HG02610 (cell line): Measurements from ENCODE around the gene MAP3K15.

ENCODE experiments used
- ATAC-seq: cut with Tn5 transposase; IDR thresholded peaks from one replicate; pipeline ENCODE4 v1.9.1; 2021; ENCODE audit warnings: mild to moderate bottlenecking, moderate library complexity; ENCODE audit not compliant: unreplicated experiment

MAP3K15 gene

DNA sequence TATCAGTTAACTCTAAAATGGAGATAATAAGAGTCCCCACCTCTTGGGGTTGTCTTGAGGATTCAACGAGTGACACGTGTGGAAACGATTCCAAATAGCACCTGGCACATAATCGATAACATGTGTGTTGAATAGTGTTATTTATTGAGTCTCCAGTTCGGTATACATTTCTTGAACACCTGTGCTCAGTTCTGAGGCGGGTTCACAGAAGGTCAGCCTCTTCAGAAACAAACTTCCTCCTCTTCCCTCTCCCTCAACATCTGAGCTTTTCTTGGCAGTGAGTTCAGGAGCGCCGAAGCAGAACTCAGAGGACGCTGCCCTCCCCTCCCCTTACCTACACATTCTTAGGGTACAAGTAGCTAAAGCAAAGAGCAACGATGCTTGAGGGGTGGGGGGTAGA lies 170.6 kb downstream of the MAP3K15 start:
- ATAC-seq = no peak

- ATAC-seq = peak; percentile 99
Observed at GRCh38 chrX:19343535-19344408, 171.5 kb downstream of the MAP3K15 start, which contains the start of gene PDHA1. Gene PDHA1, plus strand, starts transcription at chrX:19343927. Its CDS starts 111 bp downstream, at chrX:19344038.

GRCh38 chrX:19343085-19343534 lies 172.2 kb downstream of the MAP3K15 start:
- no peak for ATAC-seq

- ATAC-seq = no peak
Observed at GRCh38 chrX:19342331-19342906, 172.9 kb downstream of the MAP3K15 start.

DNA sequence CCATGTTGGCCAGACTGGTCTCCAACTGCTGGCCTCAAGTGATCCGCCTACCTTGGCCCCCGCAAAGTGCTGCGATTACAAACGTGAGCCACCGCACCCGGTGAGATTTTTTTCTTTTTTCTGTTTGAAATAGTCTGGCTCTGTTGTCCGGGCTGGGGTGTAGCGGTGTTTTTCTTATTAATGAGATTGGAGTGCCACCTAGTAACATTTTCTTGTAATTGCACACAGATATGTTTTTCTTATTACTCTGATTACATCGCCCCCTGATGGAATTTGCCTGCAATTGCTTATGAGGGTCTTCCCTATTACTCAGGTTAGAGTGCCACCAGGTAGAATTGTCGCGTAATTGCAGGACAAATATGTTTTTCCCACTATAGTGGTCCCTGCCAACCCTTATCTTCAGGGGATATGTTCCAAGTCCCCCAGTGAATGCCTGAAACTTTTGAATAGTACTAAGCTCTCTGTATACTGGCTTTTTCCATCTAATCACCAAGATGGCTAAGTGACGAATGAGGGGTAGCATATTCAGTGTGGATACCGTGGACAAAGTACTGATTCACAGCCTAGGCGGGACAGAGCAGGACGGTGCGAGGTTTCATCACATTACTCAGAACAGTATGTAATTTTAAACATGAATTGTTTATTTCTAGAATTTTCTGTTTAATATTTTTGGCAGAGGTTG lies 180.2 kb downstream of the MAP3K15 start:
- no peak for ATAC-seq

GRCh38 chrX:19332983-19333382 lies 182.3 kb downstream of the MAP3K15 start:
- no peak for ATAC-seq

DNA sequence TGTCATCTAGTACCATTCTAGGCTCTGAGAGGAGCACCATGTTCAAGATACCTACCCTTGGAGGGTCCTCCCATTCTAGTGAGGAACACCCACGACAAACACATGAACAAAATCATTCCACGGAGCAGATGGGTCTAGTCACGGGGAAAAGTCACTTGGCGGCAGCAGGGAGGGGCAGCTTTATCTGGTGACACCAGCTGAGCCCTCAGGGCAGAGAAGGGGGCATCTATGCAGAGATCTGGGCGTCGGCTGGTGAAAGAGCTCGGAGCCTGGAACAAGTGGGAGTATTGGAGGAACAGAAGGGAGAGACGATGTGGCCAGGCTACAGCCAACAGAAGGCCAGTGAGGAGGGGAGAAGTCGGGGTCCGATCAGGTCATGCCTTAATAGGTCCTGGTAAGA lies 183.5 kb downstream of the MAP3K15 start:
- no peak for ATAC-seq

DNA sequence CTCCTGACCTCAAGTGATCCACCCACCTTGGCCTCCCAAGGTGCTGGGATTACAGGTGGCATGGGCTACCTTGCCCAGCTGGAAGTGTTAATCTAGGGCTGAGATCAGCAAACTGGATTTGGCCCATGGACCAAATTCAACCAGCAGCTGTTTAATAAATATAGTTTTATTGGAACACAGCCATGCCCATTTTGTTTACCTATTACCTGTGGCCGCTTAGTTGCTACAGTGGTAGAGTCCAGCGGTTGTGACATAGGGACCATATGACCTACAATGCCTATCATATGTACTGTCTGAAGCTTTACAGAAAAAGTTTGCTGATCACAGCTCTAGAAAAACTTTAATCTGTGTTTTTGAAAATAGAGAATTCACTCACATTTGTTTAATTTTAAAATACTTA lies 188.7 kb downstream of the MAP3K15 start:
- no peak for ATAC-seq
